ENCODE data around the gene ITGAX. TPM values are rescaled to one million over a fixed set of nuclear protein-coding genes. Genes with fewer than 3 reads are reported as not detected.

ITGAX gene
- total RNA-seq, 1 experiment from 2014 or later = 1.9 TPM

GRCh38 chr16:31413943-31414342 is 59.0 kb downstream of the ITGAX start:
- intact Hi-C loops (cut with micrococcal nuclease) = no loop called here
- H3K27ac ChIP-seq (ENCODE audit: low read depth, low read length) = no peak overlapping the region
- peaks cover 0 to 10% of the 10 kb centered on the region in 2 experiments; a peak in 2 of 4 replicates for H3K4me1 ChIP-seq (ENCODE audit: control insufficient read depth in 1 of 2, insufficient read depth in 2 of 2, low read length in 2 of 2)
- ATAC-seq (no peak), DNase-seq (ENCODE audit: low read depth, low spot score) (no peak)
- H3K4me3 ChIP-seq (replicated peaks in 1 of 2; ENCODE audit: low read depth in 1 of 2, low read length in 2 of 2) = no peak overlapping the region
- no peak overlapping the region for H3K4me2 ChIP-seq (ENCODE audit: low read length)
- H3K9ac ChIP-seq (ENCODE audit: low read length) = no peak overlapping the region
- no TSS peak for BruUV-seq (replicated peaks)
- POLR2A ChIA-PET = no interaction called here
- H2AFZ ChIP-seq (ENCODE audit: low read depth, low read length, poor library complexity, severe bottlenecking) = no peak overlapping the region
- no peaks in the 10 kb centered on the region for H3K79me2 ChIP-seq (ENCODE audit: insufficient read depth, low read length)
- no peaks in the 10 kb centered on the region for H3K27me3 ChIP-seq (ENCODE audit: insufficient read depth, low read length)
- H4K20me1 ChIP-seq (ENCODE audit: insufficient read depth) = no peaks in the 10 kb centered on the region
- H3K9me2 ChIP-seq (ENCODE audit: insufficient read depth) = no peaks in the 10 kb centered on the region
- H3K36me3 ChIP-seq (ENCODE audit: control insufficient read depth in 1 of 2, insufficient read depth in 2 of 2, low read length in 2 of 2) = no peaks in the 10 kb centered on the region
- TF ChIP-seq YY1 (IDR thresholded peaks at IDR 0.05; ENCODE audit: extremely low read depth, insufficient replicate concordance, low read depth, low read length) = no peak
- TF ChIP-seq EGR1 (IDR thresholded peaks at IDR 0.05; ENCODE audit: low read depth) = no peak
- TF ChIP-seq SIN3A (IDR thresholded peaks at IDR 0.05; ENCODE audit: low read depth) = no peak
- no peak for TF ChIP-seq CTCF (IDR thresholded peaks at IDR 0.05 in 2 of 3, conservative IDR thresholded peaks at IDR 0.05 in 1 of 3; ENCODE audit: borderline replicate concordance in 1 of 3, insufficient read depth in 1 of 3, low read depth in 2 of 3, low read length in 2 of 3)
- no peak for TF ChIP-seq RAD21 (IDR thresholded peaks at IDR 0.05; ENCODE audit: low read depth)
- no peak for TF ChIP-seq FOSL1 (IDR thresholded peaks at IDR 0.05; ENCODE audit: low read depth)
- TF ChIP-seq EZH2 (IDR thresholded peaks at IDR 0.05) = no peak
- no peak for TF ChIP-seq EZH2phosphoT487 (IDR thresholded peaks at IDR 0.05; ENCODE audit: borderline replicate concordance)
- no peak for TF ChIP-seq SP1 (IDR thresholded peaks at IDR 0.05; ENCODE audit: low read depth)
- no peak for TF ChIP-seq POLR2A (IDR thresholded peaks at IDR 0.05; ENCODE audit: borderline replicate concordance, extremely low read depth, insufficient read depth, insufficient read length)
- TF ChIP-seq ZBTB33 (IDR thresholded peaks at IDR 0.05; ENCODE audit: extremely low read depth, insufficient replicate concordance, low read length) = no peak
- TF ChIP-seq REST (IDR thresholded peaks at IDR 0.05; ENCODE audit: low read depth) = no peak
- TF ChIP-seq ATF3 (IDR thresholded peaks at IDR 0.05) = no peak
- no peak for TF ChIP-seq MAX (IDR thresholded peaks at IDR 0.05)
- TF ChIP-seq ZFX (IDR thresholded peaks at IDR 0.05) = no peak
- no peak for TF ChIP-seq CBX3 (IDR thresholded peaks at IDR 0.05; ENCODE audit: low read depth)
- TF ChIP-seq TCF7L2 (IDR thresholded peaks at IDR 0.05; ENCODE audit: borderline replicate concordance, extremely low read depth, insufficient read depth, insufficient read length) = no peak
- TF ChIP-seq ELF1 (IDR thresholded peaks at IDR 0.05; ENCODE audit: borderline replicate concordance, low read depth) = no peak
- CTCF ChIA-PET = no interaction called here
- no peaks in the 10 kb centered on the region for H3K9me3 ChIP-seq (ENCODE audit: control insufficient read depth in 1 of 2, insufficient read depth in 1 of 2, low read depth in 1 of 2, low read length in 2 of 2)
- RAD21 ChIA-PET (ENCODE audit: low non-redundant PET in 1 of 2, low total read pairs in 2 of 2, uncharacterized antibody in 2 of 2, unreplicated experiment in 2 of 2) = no interaction called here
